DOHH2 (cell line): ENCODE results near the gene MCC.

Source experiments
- H3F3A ChIP-seq: fragments of 200-600 bp; sonication (generic), shearing (Covaris generic); 2 replicates; pipeline ENCODE4 v1.6.0; 2016; ENCODE audit warnings: antibody characterized with exemption, mild to moderate bottlenecking; ENCODE audit not compliant: control insufficient read depth, insufficient read depth
- H3K27ac ChIP-seq: fragments of 200-600 bp; sonication (generic); 2 replicates; pipeline ENCODE4 v1.5.1; 2014; ENCODE audit warnings: low read depth, mild to moderate bottlenecking, low read length, moderate library complexity
- H3K27me3 ChIP-seq: fragments of 200-600 bp; sonication (generic); 2 replicates; pipeline ENCODE4 v1.6.1; 2014; ENCODE audit warnings: mild to moderate bottlenecking, low read length, mixed read lengths; ENCODE audit not compliant: control insufficient read depth
- H3K36me3 ChIP-seq: fragments of 200-600 bp; sonication (generic); 2 replicates; pipeline ENCODE4 v1.6.1; 2014; ENCODE audit warnings: mild to moderate bottlenecking, low read length, moderate library complexity, mixed read lengths; ENCODE audit not compliant: control insufficient read depth
- H3K4me1 ChIP-seq: fragments of 200-600 bp; sonication (generic); 2 replicates; pipeline ENCODE4 v1.6.1; 2014; ENCODE audit warnings: mild to moderate bottlenecking, low read length, mixed read lengths; ENCODE audit not compliant: control insufficient read depth
- H3K4me2 ChIP-seq: fragments of 200-600 bp; sonication (generic); 2 replicates; pipeline ENCODE4 v1.6.0; 2014; ENCODE audit warnings: mild to moderate bottlenecking, low read length, moderate library complexity
- H3K4me3 ChIP-seq: fragments of 200-600 bp; sonication (generic); 2 replicates; pipeline ENCODE4 v1.5.1; 2014; ENCODE audit warnings: mild to moderate bottlenecking, low read length, mixed read lengths
- H3K79me2 ChIP-seq: fragments of 200-600 bp; sonication (generic); 2 replicates; pipeline ENCODE4 v1.6.1; 2014; ENCODE audit warnings: mild to moderate bottlenecking, low read length, mixed read lengths; ENCODE audit not compliant: control insufficient read depth
- H3K9me2 ChIP-seq: fragments of 200-600 bp; sonication (generic); replicated peaks from 2 replicates; pipeline ENCODE4 v1.6.1; 2014; ENCODE audit warnings: mild to moderate bottlenecking, low read length, mixed read lengths; ENCODE audit not compliant: control insufficient read depth
- H3K9me3 ChIP-seq: fragments of 200-600 bp; sonication (generic); 2 replicates; pipeline ENCODE4 v1.6.1; 2014; ENCODE audit warnings: antibody characterized with exemption, low read length, mixed read lengths; ENCODE audit not compliant: control insufficient read depth, insufficient read depth
- H4K20me1 ChIP-seq: fragments of 200-600 bp; sonication (generic); 2 replicates; pipeline ENCODE4 v1.6.0; 2014; ENCODE audit warnings: low read depth, mild to moderate bottlenecking, antibody characterized with exemption, low read length, moderate library complexity; ENCODE audit not compliant: control insufficient read depth, insufficient read depth
- EZH2phosphoT487 ChIP-seq: fragments of 200-600 bp; sonication (generic); IDR thresholded peaks from 2 replicates; pipeline ENCODE4 v1.6.1; 2017; ENCODE audit warnings: borderline replicate concordance, mild to moderate bottlenecking, antibody characterized with exemption, low read length, moderate library complexity, mixed read lengths
- TF ChIP-seq, protein P1 (sequence below): fragments of 200-600 bp; sonication (generic); IDR thresholded peaks from one replicate; pipeline ENCODE4 v1.5.1; 2014; ENCODE audit warnings: antibody characterized with exemption, mild to moderate bottlenecking, low read depth, low read length; ENCODE audit not compliant: poor library complexity, severe bottlenecking

Gene MCC

GRCh38 chr5:113321276-113321675 is 167.0 kb downstream of the MCC start:
- no peaks in the 10 kb centered on the region for H3K36me3 ChIP-seq
- no peaks in the 10 kb centered on the region for H3K79me2 ChIP-seq
- no peaks in the 10 kb centered on the region for H3F3A ChIP-seq
- TF ChIP-seq, protein P1, sequence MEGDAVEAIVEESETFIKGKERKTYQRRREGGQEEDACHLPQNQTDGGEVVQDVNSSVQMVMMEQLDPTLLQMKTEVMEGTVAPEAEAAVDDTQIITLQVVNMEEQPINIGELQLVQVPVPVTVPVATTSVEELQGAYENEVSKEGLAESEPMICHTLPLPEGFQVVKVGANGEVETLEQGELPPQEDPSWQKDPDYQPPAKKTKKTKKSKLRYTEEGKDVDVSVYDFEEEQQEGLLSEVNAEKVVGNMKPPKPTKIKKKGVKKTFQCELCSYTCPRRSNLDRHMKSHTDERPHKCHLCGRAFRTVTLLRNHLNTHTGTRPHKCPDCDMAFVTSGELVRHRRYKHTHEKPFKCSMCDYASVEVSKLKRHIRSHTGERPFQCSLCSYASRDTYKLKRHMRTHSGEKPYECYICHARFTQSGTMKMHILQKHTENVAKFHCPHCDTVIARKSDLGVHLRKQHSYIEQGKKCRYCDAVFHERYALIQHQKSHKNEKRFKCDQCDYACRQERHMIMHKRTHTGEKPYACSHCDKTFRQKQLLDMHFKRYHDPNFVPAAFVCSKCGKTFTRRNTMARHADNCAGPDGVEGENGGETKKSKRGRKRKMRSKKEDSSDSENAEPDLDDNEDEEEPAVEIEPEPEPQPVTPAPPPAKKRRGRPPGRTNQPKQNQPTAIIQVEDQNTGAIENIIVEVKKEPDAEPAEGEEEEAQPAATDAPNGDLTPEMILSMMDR, result no peak
- no peak for TF ChIP-seq EZH2phosphoT487
- H3K27me3 ChIP-seq, result no peaks in the 10 kb centered on the region; the same call in 1 of the 2 replicates
- no peak overlapping the region for H3K4me3 ChIP-seq
- H4K20me1 ChIP-seq, result no peaks in the 10 kb centered on the region
- no peak overlapping the region for H3K27ac ChIP-seq
- no peaks in the 10 kb centered on the region for H3K4me1 ChIP-seq
- no peaks in the 10 kb centered on the region for H3K9me3 ChIP-seq
- no peaks in the 10 kb centered on the region for H3K9me2 ChIP-seq
- no peak overlapping the region for H3K4me2 ChIP-seq

DNA sequence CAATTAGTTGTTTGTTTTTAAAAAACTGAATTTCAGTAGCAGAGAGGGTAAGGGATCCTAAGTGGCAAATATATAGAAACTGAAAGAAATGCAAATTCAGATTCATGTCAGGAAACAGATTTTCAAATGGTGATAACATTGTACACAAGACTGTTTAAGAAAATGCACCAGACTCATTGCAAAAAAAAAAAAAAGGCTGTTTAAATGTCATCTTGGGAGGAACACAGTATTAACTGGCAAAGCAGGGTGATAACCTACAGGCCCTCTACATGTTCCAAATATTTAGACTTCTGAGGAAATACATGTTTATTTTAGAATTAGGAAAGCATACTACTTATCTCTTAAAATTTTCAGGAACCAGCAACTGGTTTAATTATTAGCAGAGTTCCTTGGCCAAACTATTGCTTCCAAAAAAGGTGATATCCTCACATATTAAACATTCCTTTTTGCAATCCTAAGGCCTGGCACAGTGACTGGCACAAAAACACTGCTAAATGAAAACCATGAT is 167.9 kb downstream of the MCC start:
- Histone ChIP-seq H3K4me2 (no peak overlapping the region), H3K9me3 (no peaks in the 10 kb centered on the region), H3K4me3 (no peak overlapping the region), H3F3A (no peaks in the 10 kb centered on the region), H3K36me3 (no peaks in the 10 kb centered on the region), H3K79me2 (no peaks in the 10 kb centered on the region), H3K27me3 (no peaks in the 10 kb centered on the region; the same call in 1 of the 2 replicates), H3K9me2 (no peaks in the 10 kb centered on the region), H3K27ac (no peak overlapping the region), H3K4me1 (no peaks in the 10 kb centered on the region), H4K20me1 (no peaks in the 10 kb centered on the region)
- TF ChIP-seq, protein P1, result no peak
- TF ChIP-seq EZH2phosphoT487, result no peak

GRCh38 chr5:113319256-113320053 is 168.8 kb downstream of the MCC start:
- Histone ChIP-seq H3K4me2 (no peak overlapping the region), H3K79me2 (no peaks in the 10 kb centered on the region), H3K9me2 (no peaks in the 10 kb centered on the region), H3K36me3 (no peaks in the 10 kb centered on the region), H3F3A (no peaks in the 10 kb centered on the region), H3K4me3 (no peak overlapping the region), H3K27ac (no peak overlapping the region), H4K20me1 (no peaks in the 10 kb centered on the region), H3K4me1 (no peaks in the 10 kb centered on the region), H3K27me3 (no peaks in the 10 kb centered on the region; the same call in 1 of the 2 replicates), H3K9me3 (no peaks in the 10 kb centered on the region)
- TF ChIP-seq EZH2phosphoT487, result no peak
- TF ChIP-seq, protein P1, result no peak
